ENCODE results near the gene WNT11.

The WNT11 gene

DNA sequence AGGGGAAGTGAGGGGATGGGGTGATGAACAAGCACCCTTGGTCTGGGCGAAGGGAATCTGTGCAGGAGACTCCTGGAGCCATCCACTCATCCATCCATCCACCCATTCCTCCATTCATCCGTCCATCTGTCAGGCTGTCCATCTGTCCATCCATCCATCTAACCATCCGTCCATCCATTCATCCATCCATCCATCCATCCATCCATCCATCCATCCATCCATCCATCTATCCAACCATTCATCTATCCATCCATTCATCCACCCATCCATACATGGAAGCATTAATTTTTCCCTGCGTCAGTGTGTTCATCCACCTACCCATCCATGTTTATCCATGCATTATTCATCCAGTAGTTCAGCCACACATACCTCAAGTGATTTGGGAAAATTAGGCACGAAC, 32.0 kb downstream of the WNT11 start:
- DNase-seq (ENCODE audit: low spot score), result no peak

DNA sequence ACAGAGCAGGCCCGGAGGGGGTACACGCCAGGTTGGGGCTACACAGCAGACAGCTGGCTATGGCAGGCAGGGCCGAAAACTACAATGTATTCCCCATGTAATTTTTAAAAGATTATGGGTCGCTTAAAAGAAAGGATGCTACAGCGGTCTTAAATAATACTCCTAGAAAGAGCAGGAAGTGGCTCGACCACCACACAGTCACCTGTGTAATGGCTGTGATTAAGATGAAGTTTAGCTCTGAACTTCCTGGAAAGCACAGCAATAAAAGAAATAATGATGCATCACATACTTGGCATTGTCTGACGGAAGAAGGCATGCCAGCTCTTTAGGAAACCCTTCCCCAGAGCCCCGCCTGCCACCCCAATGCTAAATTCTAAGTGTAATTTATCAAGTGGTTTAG, 32.6 kb downstream of the WNT11 start:
- no peak for DNase-seq (ENCODE audit: low spot score)

DNA sequence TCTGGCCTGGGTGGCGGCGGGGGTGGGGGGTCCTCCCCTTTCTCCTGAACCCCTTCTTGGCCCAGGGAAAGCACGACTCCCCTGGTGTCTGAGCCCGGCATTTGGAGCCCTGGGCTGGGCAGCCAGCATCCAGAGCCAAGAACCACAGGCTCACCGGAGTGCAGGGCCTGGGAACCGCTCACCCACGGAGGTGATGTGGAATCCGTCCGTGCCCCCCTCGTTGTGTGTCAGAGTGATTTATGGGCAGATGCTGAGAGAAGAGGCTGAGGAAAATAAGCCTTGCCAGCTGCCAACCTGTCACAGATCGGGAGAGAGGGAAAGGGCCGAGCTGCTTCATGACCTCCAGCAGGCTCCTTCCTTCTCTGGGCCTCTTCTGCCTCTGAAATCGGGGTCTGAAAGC, 33.7 kb downstream of the WNT11 start:
- no peak for DNase-seq (ENCODE audit: low spot score)

DNA sequence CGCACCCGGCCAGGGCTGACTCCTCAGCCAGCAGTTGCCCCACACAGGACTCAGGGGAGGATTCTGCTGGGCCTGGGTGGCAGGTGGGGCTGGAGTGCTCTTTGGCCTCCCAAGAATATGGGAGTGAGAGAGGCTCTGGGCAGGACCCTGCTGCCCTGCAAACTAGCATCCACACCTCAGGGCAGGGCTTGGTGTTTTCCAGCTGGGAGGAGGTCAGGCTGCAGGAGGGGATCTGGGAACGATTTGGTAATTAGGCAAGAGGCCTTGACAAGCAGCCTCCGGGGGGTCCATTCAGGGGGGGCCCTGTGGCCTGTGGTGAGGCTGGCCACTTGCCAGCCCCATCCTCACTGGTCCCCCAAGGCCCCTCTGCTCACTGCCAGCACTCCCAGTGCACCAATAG, 35.8 kb downstream of the WNT11 start:
- no peak for DNase-seq (ENCODE audit: low spot score)

DNA sequence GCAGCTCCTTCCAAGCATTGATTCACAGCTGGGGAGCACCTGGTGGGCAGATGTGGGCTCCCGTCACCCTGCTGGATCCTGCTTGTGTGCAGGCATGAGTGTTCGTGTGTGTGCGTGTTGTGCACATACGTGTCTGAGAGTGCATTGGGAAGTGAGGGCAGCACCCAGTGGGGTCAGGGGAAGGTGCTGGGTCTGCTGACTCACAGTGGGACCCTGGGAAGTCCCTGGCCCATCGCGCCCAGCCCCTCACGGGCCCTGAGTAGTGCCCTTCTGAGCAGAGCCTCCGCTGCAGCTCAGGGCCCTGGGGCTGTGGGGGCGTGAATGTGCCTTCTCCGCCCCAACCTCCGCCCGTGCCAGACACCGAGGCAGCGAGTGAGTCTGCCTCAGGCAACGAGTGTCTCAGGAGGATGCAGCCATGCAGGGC, 36.8 kb downstream of the WNT11 start:
- DNase-seq (ENCODE audit: low spot score), result no peak

DNA sequence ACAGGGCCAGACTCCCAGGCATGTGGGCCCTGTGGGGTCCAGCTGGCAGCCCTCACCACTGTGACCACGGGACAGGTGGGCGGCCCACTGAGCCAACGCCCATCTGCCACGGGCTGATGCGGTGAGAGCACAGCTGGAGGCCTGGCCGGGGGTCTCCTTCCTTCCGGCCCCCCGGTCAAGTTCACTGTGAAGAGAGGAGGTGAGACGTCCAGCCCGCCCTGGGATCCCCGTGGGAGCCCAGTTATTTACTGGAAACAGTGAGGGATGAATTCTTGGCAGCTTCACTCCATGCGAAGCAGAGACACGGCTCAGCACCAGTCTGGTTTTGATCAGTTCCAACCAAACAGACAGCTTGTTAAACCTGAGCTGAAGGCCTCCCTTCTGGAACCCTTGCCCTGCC, 38.7 kb downstream of the WNT11 start:
- DNase-seq (ENCODE audit: low spot score), result no peak

DNA sequence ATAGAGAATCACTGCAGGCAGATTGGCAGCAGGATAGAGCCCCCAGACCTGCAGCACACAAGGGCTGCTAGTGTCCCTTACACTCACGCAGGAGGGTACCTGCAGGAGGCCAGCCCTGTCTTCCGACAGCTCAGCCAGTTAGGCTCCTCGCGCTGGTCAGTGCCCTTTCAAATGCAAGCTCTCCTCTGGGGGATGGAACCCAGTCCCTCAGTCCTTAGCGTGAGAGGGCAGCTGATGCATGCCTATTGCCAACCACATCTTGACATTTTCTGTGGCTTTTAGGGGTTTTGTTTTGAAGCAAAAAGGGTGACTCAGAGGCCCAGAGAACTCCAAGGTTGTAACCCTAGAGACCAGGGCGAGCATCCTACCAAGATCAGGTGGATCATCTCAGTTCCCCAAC, 40.0 kb downstream of the WNT11 start:
- no peak for DNase-seq (ENCODE audit: low spot score)

DNA sequence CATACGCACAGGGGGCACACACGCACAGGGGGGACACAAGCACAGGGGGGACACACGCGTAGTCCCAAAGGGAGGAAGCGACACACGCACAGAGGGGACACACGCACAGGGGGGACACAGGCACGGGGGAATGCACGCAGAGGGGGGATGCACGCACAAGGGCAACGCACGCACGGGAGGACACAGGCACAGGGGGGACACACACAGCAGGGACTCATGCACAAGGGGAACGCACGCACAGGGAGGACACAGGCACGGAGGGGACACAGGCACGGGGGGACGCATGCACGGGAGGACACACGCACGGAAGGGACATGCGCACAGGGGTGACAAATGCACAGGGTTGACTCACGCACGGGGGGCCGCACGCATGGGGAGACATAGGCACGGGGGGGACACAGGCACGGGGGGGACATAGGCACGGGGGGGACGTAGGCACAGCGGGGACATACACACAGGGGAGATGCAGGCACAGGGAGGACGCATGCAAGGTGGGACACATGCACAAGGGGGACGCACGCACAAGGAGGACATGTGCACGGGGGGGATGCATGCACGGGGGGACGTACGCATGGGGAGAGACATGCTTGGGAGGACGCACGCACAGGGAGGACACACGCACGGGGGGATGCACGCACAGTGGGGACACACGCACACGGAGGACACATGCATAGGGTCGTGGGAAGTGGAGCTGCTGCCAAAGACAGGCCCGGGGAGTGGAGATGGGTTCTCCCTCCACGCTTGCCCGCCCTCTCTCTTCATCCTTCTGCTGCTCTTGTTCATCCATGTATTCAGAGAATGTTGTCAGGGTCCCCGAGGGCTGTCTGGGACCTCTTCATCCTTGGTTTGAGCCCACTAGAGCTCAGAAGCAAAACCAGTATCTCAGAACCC, 41.2 kb downstream of the WNT11 start:
- DNase-seq (ENCODE audit: low spot score), result no peak

DNA sequence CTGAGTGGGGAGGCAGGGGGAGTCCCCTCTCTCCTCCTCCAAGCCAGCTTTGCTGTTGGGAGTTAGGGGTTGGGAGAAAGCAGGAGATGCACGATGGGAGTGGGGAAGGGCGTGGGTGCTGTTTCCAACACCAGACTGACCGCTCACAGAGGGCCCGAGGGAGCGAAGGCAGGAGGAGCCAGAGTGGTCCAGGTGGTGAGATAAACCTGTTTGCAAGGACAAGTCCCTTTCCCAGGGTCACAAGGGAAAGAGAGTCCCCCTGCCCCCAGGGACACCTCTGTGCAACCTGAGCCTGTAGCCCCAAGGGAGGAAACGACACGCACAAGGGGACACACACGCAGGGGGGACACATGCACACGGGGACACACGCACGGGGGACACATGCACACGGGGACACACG, 42.2 kb downstream of the WNT11 start:
- DNase-seq (ENCODE audit: low spot score), result no peak

DNA sequence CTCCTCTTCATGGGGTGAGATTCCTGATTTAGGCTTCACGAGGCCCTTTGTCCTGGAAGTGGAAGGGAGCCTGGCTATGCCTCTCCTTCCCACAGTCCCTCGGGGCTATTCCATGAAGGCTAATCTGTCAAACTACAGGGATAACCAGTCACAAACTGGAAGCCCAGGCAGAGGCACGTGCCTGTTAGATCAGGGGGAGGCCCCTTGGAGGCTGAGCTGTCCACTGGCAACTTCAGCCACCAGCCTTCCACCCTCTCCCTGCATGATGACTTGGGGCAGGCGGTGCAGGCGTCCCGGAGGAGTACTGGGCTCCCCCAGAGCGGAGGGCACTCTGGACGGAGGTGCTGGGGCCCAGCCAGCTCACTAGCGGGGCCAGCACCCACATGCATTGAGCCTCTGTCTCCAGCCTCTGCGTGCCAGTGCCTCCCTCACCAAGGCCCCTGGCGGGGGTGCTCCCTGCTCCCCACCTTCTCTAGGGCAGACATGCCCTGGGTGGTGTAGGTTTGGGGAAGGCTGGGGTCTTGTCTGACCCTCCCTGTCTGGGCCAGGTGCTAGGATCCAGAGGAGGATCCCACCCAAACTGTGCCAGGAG, 42.9 kb downstream of the WNT11 start:
- no peak for DNase-seq (ENCODE audit: low spot score)

DNA sequence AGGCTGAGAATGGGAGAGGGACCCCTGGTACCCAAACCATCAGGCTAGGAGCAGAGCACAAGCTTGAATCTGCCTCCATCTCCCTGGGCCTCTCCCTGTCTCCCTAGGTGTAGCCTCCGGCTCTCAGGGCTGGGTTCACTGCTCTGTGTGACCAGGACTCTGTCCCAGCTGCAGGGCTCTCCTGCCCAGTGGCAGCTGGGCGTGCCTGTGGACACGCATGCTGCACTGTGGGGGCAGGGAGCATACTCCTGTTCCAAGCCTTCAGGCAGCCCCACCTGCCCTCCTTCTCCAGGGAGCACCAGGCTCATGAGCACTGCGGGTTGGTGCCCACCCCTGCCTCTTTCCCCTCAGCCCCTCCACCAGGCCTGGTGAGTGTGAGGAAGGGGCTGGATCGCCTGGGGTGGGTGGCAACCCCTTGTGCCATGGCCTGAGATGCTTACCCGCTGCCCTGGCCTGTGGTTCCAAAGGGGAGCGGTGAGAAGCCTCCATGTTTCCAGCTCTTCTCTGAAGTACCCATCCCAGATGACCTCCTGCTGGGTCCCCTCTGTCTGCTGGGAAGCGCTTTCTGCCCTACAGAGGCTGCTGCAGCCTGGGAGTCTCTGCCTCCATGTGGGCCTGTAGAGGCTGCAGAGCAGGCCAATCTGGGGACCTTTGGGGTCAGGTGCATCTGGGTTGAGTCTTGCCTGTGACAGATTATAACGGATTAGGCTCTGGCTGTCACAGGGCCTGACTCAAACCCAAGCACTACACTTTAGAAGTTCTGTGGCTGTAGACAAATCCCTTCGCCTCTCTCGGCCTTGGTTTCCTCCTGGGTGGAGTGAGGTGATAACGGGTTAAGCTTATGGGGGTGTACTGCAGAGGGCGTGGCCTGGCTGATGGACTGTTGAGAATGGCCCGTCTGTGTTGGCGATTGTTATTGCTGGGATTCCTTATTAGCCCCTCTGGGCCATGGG, 43.7 kb downstream of the WNT11 start:
- DNase-seq (ENCODE audit: low spot score), result no peak

DNA sequence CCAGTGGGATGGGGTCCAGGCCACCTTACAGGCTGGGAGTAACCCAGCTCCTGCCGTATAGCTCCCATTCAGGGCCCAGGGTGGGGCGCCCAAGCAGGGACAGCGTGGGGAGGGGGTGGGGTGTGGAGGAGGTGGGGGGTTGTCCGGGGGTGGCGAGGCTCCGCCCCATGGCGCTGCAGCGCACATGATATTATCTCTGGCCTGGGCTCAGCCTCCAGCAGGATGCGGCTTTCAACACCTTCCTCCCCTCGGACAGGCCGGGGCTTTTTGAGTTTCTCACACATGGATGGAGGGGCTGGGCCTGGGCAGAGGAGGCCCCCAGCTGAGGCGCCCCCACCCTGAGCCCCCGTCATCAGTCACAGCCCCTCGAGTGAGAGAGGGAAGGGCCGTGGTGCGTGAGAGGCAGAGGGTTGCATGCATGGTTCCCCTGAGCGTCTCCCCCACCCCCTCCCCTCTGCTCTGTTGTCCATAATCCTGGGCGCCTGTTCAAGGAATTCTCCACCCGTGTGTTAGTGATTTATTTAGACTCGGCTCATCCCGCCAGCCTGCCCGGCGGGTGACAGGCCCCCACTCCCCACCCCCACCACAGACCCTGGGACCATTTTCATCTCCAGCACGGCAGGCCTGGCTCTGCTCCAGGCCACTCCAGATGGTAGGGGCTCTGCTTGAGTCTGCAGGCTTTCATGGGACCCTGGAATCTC, 44.9 kb downstream of the WNT11 start:
- no peak for DNase-seq (ENCODE audit: low spot score)

DNA sequence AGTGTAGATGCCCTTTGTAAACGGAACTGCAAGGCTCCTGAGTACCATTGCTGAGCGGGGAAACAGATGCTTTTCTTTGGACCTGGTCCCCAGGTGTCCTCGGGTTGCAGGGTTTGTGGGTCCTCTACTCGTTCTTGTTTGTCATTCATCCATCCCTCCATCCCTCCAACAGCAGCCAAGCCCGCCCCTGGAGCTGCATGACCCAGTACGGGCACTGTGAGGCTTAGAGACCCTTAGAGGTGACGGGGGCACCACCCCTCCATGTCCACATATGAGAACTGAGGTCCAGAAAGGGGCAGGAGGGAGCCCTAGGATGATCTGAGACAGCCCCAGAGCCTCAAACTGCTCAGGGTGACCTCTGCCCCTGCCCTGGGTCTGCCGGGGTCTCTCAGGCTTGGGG, 45.4 kb downstream of the WNT11 start:
- no peak for DNase-seq (ENCODE audit: low spot score)

DNA sequence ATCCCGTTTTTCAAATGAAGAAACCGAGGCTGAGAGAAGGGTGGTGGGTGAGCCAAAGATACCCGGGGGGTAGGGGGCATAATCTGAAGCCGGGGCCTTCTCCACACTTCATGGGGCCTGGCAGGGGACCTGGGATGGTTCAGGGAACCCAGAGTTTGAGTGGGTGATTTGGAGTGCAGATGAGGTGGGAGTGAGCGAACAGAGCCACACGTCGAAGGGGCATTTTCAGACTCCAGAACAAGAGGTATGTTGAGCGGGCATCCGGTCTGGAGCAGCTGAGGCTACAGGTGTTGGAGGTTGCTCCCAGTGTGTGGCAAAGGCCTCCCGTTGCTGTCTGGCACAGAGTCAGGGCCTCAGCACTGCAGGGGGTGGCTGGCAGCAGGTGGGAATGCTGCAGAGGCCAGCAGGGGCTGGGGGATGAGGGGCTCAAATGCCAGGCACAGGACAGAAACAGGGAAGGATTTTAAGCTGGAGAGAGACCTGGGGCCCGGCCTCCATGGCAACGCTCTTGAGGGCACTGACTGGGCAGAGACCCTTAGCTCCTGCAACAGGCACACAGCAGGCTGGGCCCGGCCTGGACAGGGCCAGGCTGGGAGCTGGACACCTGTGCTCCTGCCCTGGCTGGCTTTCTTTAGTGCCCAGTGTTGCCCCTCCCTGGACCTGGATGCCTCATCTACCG, 46.2 kb downstream of the WNT11 start:
- no peak for DNase-seq (ENCODE audit: low spot score)

DNA sequence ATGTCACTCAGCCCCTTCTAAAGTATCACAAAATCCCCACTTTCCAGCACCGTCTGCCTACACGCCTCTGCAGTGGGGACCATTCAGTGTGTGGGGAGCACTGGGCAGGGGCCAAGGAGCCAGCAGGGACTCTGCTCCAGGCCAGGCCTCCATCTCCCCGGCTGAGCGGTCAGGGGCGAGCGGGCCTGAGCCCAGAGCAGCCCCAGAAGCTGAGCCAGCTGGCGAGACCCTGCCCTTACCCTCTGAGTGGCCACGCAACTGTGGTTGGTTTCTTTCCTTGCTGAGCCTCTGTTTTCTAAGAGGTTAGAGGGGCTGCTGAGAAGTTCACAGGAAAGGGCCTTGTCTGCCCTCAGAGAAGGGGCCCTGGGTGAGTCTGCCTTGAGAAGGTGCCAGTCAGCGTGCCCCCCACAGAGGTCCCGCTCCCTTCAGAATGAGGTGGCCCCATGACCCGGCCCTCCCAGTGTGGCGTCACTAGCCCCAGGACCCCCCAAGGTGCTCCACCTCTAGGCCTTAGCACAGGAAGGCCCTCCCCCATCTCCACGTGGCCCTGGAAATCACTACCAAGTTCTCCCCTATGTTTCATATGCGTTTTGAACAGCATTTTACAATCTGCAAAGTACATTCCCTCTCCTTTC, 46.9 kb downstream of the WNT11 start:
- no peak for DNase-seq (ENCODE audit: low spot score)

DNA sequence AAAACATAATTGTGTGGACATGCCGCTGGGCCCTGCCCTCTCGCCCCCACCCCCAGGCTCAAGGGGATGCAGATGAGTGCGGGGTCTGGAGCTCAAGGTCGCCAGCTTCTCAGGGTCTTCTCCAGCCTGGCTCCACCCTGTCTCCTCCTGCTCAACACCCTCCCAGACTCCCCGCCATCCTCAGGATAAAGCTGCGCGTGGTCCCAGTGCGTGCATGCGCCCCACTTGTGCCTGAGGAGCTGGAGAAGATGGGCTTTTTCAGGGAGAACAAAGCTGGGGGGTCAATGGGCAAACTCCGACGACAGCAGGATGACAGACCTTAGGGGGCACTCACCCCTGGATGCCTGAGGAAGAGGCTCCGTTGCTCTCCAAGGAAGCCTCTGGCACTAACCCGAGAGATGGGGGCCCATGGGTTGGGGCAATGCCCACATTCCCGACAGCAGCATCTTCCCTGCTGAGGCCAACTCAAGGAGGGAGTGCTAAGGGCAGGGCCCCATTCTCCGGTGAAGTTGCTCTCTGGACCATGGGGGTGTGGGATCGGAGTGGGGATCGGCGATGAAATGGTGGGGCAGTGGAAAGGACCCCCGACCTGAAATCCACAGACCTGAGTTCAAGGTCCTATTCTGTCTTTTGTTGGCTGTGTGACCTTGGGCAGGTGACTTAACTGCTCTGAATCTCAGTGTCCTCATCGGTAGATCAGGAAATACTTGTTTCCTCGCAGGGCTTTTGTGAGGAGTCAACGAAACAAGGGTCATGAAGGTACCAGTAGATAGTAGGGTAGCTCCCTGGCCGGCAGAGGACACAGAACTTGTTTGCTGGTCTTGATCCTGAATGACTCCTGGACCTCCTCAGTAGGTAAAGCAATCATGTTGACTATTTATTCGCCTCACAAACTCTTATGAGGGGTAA, 47.7 kb downstream of the WNT11 start:
- no peak for DNase-seq (ENCODE audit: low spot score)

DNA sequence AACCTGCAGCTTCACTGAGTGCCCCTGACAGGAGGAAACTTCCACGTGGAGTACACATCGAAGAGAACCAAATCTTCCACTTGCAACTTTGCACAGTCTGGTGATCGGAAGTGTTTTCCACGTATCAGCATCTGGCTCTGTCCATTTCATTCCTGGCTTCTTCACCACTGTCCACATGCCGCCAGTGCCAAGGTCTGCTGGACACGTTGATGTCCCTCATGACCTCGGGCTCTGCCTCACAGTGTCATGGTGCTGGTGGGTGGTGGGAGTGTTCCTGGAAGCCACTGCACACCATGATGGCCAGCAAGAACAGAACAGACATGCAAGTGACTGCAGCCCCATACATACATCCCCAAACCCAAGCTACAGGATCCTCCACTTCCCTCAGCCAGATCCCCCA, 48.4 kb downstream of the WNT11 start:
- no peak for DNase-seq (ENCODE audit: low spot score)

DNA sequence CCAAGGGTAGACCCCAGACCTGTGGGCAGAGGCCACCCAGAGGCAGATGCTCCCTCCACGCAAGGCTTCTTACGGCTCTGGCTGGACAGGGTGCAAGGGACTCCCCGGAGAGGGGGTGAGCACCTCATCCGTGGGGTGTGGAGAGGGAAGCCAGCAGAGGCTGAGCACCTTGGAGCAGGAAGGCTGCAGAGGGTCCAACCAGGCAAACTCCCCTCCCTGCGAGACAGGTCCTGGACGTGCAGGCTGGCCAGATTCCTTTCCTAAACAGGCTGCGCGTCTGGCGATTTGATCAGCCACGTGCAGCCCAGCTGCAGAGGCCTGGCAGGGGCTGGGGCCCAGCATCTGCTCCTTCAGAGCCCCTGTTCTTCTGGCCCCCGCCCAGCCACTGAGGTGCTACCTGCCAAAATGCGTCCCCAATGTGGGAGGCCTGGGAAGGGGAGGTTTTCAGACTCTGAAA, 49.3 kb downstream of the WNT11 start:
- no peak for DNase-seq (ENCODE audit: low spot score)

DNA sequence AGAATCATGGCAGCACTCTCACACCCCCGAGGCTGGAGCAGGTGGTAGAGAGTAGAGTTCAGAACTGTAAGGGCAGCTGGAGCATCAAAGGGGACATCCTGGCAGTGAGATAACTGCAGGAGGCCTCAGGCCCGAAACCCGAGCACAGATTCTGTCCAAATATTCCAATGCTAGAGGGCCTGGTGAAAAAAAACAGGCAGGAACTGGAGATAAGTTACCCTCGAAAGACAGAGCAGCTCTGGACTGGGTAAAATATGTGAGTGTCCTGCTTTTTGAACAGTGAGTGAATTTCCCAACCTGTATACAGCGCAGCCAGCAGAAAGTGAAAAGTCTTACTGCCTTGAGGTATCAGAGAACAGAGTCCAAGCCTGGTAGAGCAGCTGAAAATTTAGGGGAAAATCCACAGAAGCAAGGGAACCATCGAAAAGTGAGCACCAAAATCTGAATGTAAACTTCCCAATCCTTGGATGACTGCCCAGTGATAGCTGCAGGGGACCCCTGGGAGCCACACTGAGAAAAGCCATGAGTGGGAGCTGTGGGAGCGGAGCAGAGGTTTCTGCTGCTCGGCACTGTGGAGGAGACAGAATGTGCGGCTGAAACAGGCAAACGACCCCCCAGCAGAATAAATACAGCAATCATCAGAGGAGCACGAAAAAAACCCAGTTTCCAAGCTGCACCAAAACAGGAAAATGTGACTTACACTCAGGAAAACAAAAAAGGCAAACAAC, 50.6 kb downstream of the WNT11 start:
- DNase-seq (ENCODE audit: low spot score), result no peak

Data from Ammon's horn (tissue), 1 donor.